Kidney (tissue), 14 donors: ENCODE results near the gene EGLN1. TPM values are rescaled to one million over a fixed set of nuclear protein-coding genes. Genes with fewer than 3 reads are reported as not detected.

Source experiments
- DNase-seq, 5 donors: peaks; one replicate each; pipeline ENCODE4 v3.0.0-alpha.2; 2013 to 2020
- FAIRE-seq: peaks from 2 replicates; lab custom pipeline; 2012; peaks lifted over from hg19 to GRCh38; lab: Jason Lieb, UNC
- H3K27ac ChIP-seq, 2 donors: one replicate each; pipeline ENCODE4 v1.7.0; 2013; ENCODE audit warnings: low read depth in 2 of 2, low read length in 2 of 2, inconsistent platforms in 1 of 2
- H3K27me3 ChIP-seq: one replicate; pipeline ENCODE4 v1.7.1; 2013; ENCODE audit warnings: low read length, inconsistent platforms; ENCODE audit not compliant: control insufficient read depth, insufficient read depth
- H3K36me3 ChIP-seq, 3 donors: one replicate each; pipeline versions ENCODE4 v1.7.0 to v1.7.1; 2013; ENCODE audit warnings: low read length in 3 of 3, control low read depth in 1 of 3, inconsistent platforms in 1 of 3; ENCODE audit not compliant: insufficient read depth in 3 of 3, control insufficient read depth in 2 of 3
- H3K4me1 ChIP-seq, 3 donors: one replicate each; pipeline versions ENCODE4 v1.7.0 to v1.7.1; 2013; ENCODE audit warnings: low read length in 3 of 3, inconsistent platforms in 1 of 3, low read depth in 1 of 3; ENCODE audit not compliant: control insufficient read depth in 2 of 3, insufficient read depth in 2 of 3
- H3K4me3 ChIP-seq, 3 donors: one replicate each; pipeline versions ENCODE4 v1.7.0 to v1.8.1; 2013; ENCODE audit warnings: low read length in 3 of 3, control low read depth in 1 of 3, inconsistent platforms in 1 of 3
- H3K9ac ChIP-seq, 3 donors: one replicate each; pipeline versions ENCODE4 v1.7.0 to v1.7.1; 2013; ENCODE audit warnings: low read length in 3 of 3, control low read depth in 1 of 3, inconsistent platforms in 1 of 3
- H3K9me3 ChIP-seq, 3 donors: one replicate each; pipeline versions ENCODE4 v1.7.0 to v1.7.1; 2013; ENCODE audit warnings: low read length in 3 of 3, control low read depth in 1 of 3, inconsistent platforms in 1 of 3; ENCODE audit not compliant: control insufficient read depth in 2 of 3, insufficient read depth in 1 of 3
- CTCF ChIP-seq: IDR thresholded peaks from 3 replicates; pipeline ENCODE4 v1.5.1; 2012; ENCODE audit warnings: mild to moderate bottlenecking, moderate library complexity, borderline replicate concordance; ENCODE audit not compliant: insufficient read depth; ENCODE audit errors: extremely low read depth
- intact Hi-C: fragments of 100-400 bp; cut with DNase I; formaldehyde crosslinking; loops from one replicate; pipeline ENCODE4 v1.11.1; 2022
- polyA plus RNA-seq: library from polyadenylated mRNA; stranded (reverse); fragments of 350-450 nt; fragmentation: Illumina TruSeq; extraction: RNeasy Lipid Tissue Mini Kit (QIAGEN cat#74804); gene quantifications from one replicate; pipeline ENCODE4 v1.2.3, GENCODE V29; 2014; ENCODE audit warnings: low read depth, low replicate concordance; ENCODE audit not compliant: insufficient read depth
- total RNA-seq: library from RNA; stranded (reverse); fragmentation: NEBNext Ultra II Directional; extraction: Animal tissue kit (Norgen Biotek cat#: 25700); gene quantifications from one replicate; pipeline ENCODE4 v1.2.1, GENCODE V29; 2021
- donor health status: control.
- donor health status: control.
- donor health status: control.
- donor health status: control.
- donor health status: control.
- donor health status: DM: yes; HTN: yes; CAD: no.
- donor health status: Normal renal cell carcinoma (clear cell type).

Gene EGLN1
- total and polyA plus RNA-seq, 2 donors from 2014 or later: 12.2 to 38.8 TPM

GRCh38 chr1:231396643-231397042 lies 25.4 kb downstream of the EGLN1 start:
- Histone ChIP-seq H3K27ac (peak overlapping the region in 1 of 2 donors; percentile 23), H3K4me3 (no peak overlapping the region), H3K4me1 (peaks cover 4 to 21% (median 10%) of the 10 kb centered on the region in 3 donors), H3K27me3 (no peaks in the 10 kb centered on the region), H3K36me3 (no peaks in the 10 kb centered on the region), H3K9me3 (no peaks in the 10 kb centered on the region), H3K9ac (no peak overlapping the region)
- no peak for FAIRE-seq
- intact Hi-C loops: no loop called here
- TF ChIP-seq CTCF: no peak
- DNase-seq: no peak

GRCh38 chr1:231395998-231396390 lies 26.1 kb downstream of the EGLN1 start:
- H3K27ac ChIP-seq: peak overlapping the region; percentile 54 to 81
- H3K27me3 ChIP-seq: no peaks in the 10 kb centered on the region
- intact Hi-C loops: no loop called here
- H3K9ac ChIP-seq: no peak overlapping the region
- DNase-seq: no peak
- peak overlapping the region in 1 of 3 donors; percentile 7 for H3K4me3 ChIP-seq
- no peaks in the 10 kb centered on the region for H3K9me3 ChIP-seq
- peaks cover 4 to 21% (median 10%) of the 10 kb centered on the region in 3 donors for H3K4me1 ChIP-seq
- H3K36me3 ChIP-seq: no peaks in the 10 kb centered on the region
- TF ChIP-seq CTCF: no peak
- FAIRE-seq: no peak

- Histone ChIP-seq H3K9ac (peak overlapping the region in 1 of 3 donors; percentile 57), H3K9me3 (no peaks in the 10 kb centered on the region), H3K27me3 (no peaks in the 10 kb centered on the region), H3K4me3 (peak overlapping the region in 1 of 3 donors; percentile 7), H3K27ac (peak overlapping the region; percentile 54 to 81), H3K36me3 (no peaks in the 10 kb centered on the region), H3K4me1 (peaks cover 4 to 21% (median 10%) of the 10 kb centered on the region in 3 donors)
- FAIRE-seq: no peak
- intact Hi-C loops: no loop called here
- peak in 2 of 5 donors; percentile 46 to 47 for DNase-seq
- TF ChIP-seq CTCF: no peak
Observed at GRCh38 chr1:231395076-231395997, 26.8 kb downstream of the EGLN1 start.
